22Rv1 (cell line): ENCODE measurements around the gene IL1RAPL2.

Experiments
- H3K27ac ChIP-seq: fragments of 450-650 bp; 2 replicates; pipeline ENCODE4 v1.5.1; 2017
- ZFX ChIP-seq: fragments of 450-650 bp; IDR thresholded peaks from 2 replicates; pipeline ENCODE4 v1.6.1; 2017; ENCODE audit warnings: antibody characterized with exemption, borderline replicate concordance
- TF ChIP-seq, protein P1 (sequence below): fragments of 450-650 bp; IDR thresholded peaks from 2 replicates; pipeline ENCODE4 v1.5.1; 2017; ENCODE audit warnings: mild to moderate bottlenecking

The IL1RAPL2 gene

DNA sequence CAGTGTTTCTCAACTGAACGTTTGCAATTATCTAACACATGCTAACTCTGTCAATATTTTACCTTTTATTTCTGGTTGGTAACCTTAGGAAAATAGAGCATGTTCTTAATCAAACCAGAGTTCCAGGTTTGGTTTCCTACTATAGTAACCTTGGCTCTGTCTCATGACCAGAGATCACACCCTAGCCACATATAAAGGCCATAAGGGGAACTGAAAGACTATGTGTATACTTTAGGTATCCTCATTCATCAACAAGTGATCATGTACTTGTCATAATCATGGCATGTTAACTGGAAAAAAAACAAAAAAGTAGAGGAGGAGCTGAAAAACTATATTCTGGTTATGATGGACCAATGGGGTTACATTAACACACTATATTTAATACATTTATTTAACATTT is 352.1 kb downstream of the IL1RAPL2 start:
- no peak for TF ChIP-seq ZFX
- TF ChIP-seq, protein P1, sequence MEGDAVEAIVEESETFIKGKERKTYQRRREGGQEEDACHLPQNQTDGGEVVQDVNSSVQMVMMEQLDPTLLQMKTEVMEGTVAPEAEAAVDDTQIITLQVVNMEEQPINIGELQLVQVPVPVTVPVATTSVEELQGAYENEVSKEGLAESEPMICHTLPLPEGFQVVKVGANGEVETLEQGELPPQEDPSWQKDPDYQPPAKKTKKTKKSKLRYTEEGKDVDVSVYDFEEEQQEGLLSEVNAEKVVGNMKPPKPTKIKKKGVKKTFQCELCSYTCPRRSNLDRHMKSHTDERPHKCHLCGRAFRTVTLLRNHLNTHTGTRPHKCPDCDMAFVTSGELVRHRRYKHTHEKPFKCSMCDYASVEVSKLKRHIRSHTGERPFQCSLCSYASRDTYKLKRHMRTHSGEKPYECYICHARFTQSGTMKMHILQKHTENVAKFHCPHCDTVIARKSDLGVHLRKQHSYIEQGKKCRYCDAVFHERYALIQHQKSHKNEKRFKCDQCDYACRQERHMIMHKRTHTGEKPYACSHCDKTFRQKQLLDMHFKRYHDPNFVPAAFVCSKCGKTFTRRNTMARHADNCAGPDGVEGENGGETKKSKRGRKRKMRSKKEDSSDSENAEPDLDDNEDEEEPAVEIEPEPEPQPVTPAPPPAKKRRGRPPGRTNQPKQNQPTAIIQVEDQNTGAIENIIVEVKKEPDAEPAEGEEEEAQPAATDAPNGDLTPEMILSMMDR = no peak
- H3K27ac ChIP-seq = no peak overlapping the region

DNA sequence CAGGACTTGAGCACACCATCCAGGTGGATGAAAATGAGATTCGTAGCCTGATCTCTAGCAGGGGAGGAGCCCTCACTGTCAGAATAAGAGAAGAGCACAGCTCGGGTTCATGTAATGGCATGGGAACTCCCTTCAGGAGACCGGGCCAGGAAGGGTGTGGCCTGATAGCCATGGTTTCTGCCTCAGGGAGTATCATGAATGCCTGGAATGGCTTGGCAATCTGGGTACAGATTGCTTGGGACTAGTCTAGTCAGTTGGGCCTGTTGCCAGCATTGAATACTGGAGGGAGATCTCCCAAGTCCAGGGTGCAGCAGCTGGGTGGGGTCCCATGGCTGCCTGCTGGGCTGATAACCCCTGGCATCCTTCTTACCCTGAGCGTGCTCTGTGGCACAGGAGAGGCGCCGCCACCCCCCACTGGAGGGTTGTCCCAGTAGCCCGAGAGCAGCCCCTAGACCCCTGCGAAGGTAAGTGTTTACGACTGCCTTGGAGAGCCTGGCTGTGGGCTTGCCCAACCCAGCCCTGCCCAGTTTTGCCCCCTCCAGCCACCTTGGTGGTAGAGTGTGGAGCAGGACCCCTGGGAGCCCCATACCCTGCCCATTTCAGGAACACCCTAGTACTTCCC is 355.7 kb downstream of the IL1RAPL2 start:
- TF ChIP-seq, protein P1 = no peak
- no peak for TF ChIP-seq ZFX

DNA sequence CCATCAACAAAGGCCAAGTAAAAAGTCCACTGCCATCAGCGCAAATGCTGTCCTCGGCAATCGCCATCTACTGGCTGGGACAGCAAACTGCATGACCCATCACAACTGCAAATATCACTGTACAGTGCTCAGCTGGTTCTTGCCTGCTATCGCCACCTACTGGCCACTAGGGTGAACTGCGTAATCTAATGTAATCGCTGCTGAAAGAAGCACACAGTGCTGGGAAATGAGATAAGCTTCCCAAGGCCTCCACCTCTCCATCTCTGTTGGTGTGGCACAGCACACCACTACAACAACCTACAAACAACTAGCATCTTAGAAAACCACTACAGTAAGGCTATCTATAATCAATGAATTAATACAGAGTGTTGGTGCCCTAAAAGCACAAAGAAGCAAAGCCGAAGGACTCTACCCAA is 356.2 kb downstream of the IL1RAPL2 start:
- TF ChIP-seq ZFX = no peak
- TF ChIP-seq, protein P1 = peak; percentile 91
- no peak overlapping the region for H3K27ac ChIP-seq

More for the DNA sequence above, 355.7 kb downstream of the IL1RAPL2 start:
- no peak overlapping the region for H3K27ac ChIP-seq

DNA sequence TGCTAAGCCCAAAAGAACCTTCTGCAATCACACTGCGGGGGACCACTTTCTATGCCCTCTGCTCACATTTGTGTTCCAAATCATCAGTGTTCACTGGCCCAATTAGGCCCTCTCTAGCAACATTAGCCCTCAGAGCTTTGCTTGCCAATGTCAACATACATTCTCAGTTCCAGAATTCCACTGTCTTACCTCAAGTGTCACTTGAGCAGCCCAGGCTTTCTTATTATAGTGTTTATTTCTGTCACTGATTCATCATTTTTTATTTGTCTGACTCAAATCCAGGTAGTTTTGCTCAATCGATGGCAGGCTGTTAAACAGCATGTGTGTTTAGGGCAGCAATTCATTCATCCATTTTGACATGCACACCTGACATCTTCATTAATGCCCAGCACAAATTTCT is 363.3 kb downstream of the IL1RAPL2 start:
- TF ChIP-seq ZFX = no peak
- TF ChIP-seq, protein P1 = no peak
- no peak overlapping the region for H3K27ac ChIP-seq

DNA sequence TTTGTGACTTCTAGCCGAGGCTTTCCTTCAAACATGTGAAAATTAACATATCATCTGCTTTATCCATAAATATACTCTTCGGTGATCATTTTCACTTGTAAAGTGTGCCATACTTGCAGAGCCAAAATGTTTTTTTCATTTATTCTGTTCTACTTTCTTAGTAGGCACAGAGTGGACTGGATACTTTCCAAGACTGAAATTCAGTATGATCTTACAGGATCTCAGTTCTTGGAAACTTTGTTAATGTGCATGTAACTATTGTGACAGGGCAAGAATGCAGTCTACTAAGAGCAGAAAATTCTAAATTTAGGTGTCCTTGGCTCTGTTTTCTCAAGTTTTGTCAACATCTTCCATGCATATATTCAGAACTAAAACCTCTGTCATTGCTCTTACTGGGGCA is 369.6 kb downstream of the IL1RAPL2 start:
- TF ChIP-seq, protein P1 = no peak
- no peak for TF ChIP-seq ZFX
- H3K27ac ChIP-seq = no peak overlapping the region

DNA sequence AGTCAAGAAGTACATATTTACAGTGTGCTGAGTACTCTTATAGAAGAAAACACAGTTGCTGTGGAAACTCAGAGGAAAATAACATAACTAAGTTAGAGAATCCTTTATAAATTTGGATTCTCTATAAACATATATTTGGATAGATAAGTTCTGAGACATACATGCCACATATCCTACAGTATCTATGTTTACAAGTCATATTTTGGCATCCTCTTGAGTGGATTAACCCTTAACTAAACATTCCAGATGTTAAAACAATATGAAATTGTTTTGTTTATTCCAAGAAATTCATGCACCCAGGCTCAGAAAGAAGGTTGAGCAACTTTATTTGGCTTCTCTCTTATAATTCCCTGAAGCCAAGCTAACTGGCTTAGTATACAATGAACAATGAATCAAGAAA is 387.3 kb downstream of the IL1RAPL2 start:
- no peak for TF ChIP-seq ZFX
- TF ChIP-seq, protein P1 = no peak

DNA sequence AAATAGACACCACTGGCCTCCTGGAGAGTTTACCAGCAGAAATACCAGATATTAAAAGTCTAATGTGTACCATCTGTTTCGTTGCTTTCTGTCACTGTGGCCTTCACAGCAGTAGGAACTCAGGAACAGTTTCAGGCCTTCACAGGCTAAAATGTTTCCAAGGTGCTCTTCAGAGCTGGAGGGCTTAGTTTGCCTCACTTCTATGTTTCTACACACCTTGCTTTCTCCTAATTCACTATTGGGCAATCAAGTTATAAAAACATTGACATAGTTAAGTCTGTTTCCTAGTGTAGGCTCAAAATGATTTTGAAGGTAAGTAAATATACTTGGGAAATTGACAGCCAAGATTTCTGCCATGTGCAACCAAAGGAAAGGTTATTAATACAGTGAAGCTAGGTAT is 395.9 kb downstream of the IL1RAPL2 start:
- TF ChIP-seq, protein P1 = no peak
- TF ChIP-seq ZFX = no peak
- no peak overlapping the region for H3K27ac ChIP-seq

More for the DNA sequence above, 387.3 kb downstream of the IL1RAPL2 start:
- no peak overlapping the region for H3K27ac ChIP-seq
